ENCODE data around the gene EBPL. TPM values are rescaled to one million over a fixed set of nuclear protein-coding genes. Genes with fewer than 3 reads are reported as not detected.

The EBPL gene
- total RNA-seq, 3 donors from 2014 or later (not counting 1 experiment from before 2014, with no cell fraction given) = 7.1 to 11.3 (median 10.7) TPM

DNA sequence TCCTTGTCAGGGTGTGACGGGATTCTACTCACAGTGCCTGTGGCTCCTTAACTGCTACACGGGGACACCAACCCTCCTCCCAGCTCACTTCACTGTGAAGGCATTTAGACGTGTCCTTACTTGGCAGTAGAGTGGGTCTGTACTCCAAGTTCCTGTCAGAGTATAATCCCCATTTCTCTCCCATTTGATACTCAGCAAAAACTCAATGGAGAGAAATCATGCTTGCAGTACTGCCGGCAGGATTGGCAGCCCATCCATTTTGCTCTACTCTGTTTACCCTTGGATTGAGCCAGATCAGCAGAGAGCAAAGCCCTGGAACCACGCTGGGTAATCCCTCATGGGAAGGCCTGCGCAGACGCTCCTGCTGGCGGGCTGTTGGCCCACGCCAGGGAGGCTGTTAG, 34.0 kb downstream of the EBPL start:
- Mint-ChIP-seq H3K4me3 (no peak overlapping the region), H3K9me3 (no peaks in the 10 kb centered on the region), H3K27me3 (ENCODE audit: low read depth in 2 of 2) (no peaks in the 10 kb centered on the region), H3K27ac (no peak overlapping the region), H3K36me3 (no peaks in the 10 kb centered on the region), H3K4me1 (peaks cover 0 to 5% of the 10 kb centered on the region in 2 donors)
- Histone ChIP-seq H3K27ac (ENCODE audit: low read length) (no peak overlapping the region), H3K27me3 (ENCODE audit: control insufficient read depth, insufficient read depth, low read length) (no peaks in the 10 kb centered on the region), H3K9me3 (ENCODE audit: control insufficient read depth, insufficient read depth, low read length) (no peaks in the 10 kb centered on the region), H3K4me1 (ENCODE audit: control insufficient read depth, insufficient read depth, low read length) (peaks cover 4% of the 10 kb centered on the region), H3K36me3 (ENCODE audit: control insufficient read depth, insufficient read depth, low read length) (no peaks in the 10 kb centered on the region), H3K4me3 (ENCODE audit: low read length) (no peak overlapping the region)
- WGBS (ENCODE audit: insufficient coverage) = 97% methylated on average over 9 of the region's 9 CpGs
- intact Hi-C loops (cut with micrococcal nuclease) = loop anchor here (10.0 kb wide), 1 partner anchor 1258 kb away; no protein-coding TSS in a partner anchor
- TF ChIP-seq, protein P1, sequence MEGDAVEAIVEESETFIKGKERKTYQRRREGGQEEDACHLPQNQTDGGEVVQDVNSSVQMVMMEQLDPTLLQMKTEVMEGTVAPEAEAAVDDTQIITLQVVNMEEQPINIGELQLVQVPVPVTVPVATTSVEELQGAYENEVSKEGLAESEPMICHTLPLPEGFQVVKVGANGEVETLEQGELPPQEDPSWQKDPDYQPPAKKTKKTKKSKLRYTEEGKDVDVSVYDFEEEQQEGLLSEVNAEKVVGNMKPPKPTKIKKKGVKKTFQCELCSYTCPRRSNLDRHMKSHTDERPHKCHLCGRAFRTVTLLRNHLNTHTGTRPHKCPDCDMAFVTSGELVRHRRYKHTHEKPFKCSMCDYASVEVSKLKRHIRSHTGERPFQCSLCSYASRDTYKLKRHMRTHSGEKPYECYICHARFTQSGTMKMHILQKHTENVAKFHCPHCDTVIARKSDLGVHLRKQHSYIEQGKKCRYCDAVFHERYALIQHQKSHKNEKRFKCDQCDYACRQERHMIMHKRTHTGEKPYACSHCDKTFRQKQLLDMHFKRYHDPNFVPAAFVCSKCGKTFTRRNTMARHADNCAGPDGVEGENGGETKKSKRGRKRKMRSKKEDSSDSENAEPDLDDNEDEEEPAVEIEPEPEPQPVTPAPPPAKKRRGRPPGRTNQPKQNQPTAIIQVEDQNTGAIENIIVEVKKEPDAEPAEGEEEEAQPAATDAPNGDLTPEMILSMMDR (IDR thresholded peaks at IDR 0.05) = no peak
- no peak for ATAC-seq
- DNase-seq = no peak

DNA sequence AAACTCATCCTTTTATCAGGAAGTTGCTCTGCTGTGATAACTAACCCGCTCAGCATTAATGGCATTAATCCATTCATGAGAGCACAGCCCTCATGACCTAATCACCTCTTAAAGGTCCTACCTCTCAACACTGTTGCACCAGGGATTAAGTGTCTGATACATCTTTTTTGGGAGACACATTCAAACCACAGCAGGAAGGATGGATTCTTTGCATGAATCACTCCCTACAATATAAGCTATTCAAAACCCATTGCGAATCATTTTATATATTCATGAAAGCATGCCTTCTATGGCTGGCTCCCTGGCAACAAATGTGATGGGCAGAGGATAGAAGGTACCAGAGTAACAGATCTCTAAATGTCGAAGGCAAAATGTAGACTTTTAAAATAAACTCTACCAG, 35.4 kb downstream of the EBPL start:
- intact Hi-C loops (cut with micrococcal nuclease) = loop anchor here (10.0 kb wide), 1 partner anchor 1259 kb away; no protein-coding TSS in a partner anchor
- no peaks in the 10 kb centered on the region for H3K9me3 Mint-ChIP-seq
- TF ChIP-seq, protein P1 (IDR thresholded peaks at IDR 0.05) = no peak
- 95% methylated on average over 3 of the region's 3 CpGs for WGBS (ENCODE audit: insufficient coverage)
- Histone ChIP-seq H3K36me3 (ENCODE audit: control insufficient read depth, insufficient read depth, low read length) (no peaks in the 10 kb centered on the region), H3K27ac (ENCODE audit: low read length) (no peak overlapping the region), H3K27me3 (ENCODE audit: control insufficient read depth, insufficient read depth, low read length) (no peaks in the 10 kb centered on the region), H3K4me1 (ENCODE audit: control insufficient read depth, insufficient read depth, low read length) (peaks cover 4% of the 10 kb centered on the region), H3K9me3 (ENCODE audit: control insufficient read depth, insufficient read depth, low read length) (no peaks in the 10 kb centered on the region), H3K4me3 (ENCODE audit: low read length) (no peak overlapping the region)
- ATAC-seq = no peak
- H3K27ac Mint-ChIP-seq = no peak overlapping the region
- H3K4me1 Mint-ChIP-seq = peaks cover 0 to 5% of the 10 kb centered on the region in 2 donors
- no peak for DNase-seq
- H3K27me3 Mint-ChIP-seq (ENCODE audit: low read depth in 2 of 2) = no peaks in the 10 kb centered on the region
- H3K36me3 Mint-ChIP-seq = no peaks in the 10 kb centered on the region
- no peak overlapping the region for H3K4me3 Mint-ChIP-seq

DNA sequence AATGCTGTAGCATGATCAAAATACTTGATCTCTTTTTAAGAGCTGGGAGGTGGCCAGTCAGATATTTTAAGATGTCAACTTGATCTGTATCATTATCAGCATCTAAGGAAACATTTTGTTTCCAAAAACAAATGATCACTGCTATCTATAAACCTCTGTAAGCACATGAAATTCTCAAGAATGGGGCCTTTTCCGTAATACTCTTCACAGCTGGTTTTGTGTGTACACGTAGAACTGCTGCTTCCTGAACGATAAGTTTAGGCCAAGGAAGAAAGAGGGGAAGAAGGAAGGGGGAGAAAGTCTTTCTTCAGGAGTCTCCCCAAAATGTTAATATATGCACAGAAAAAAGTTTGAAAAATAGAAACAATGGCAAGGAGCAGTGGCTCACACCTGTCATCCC, 37.3 kb downstream of the EBPL start:
- Histone ChIP-seq H3K27ac (ENCODE audit: low read length) (no peak overlapping the region), H3K9me3 (ENCODE audit: control insufficient read depth, insufficient read depth, low read length) (no peaks in the 10 kb centered on the region), H3K36me3 (ENCODE audit: control insufficient read depth, insufficient read depth, low read length) (no peaks in the 10 kb centered on the region), H3K27me3 (ENCODE audit: control insufficient read depth, insufficient read depth, low read length) (no peaks in the 10 kb centered on the region), H3K4me1 (ENCODE audit: control insufficient read depth, insufficient read depth, low read length) (peaks cover 4% of the 10 kb centered on the region), H3K4me3 (ENCODE audit: low read length) (no peak overlapping the region)
- intact Hi-C loops (cut with micrococcal nuclease) = loop anchor here (10.0 kb wide), 1 partner anchor 1261 kb away; no protein-coding TSS in a partner anchor
- ATAC-seq (no peak), DNase-seq (no peak)
- H3K9me3 Mint-ChIP-seq = no peaks in the 10 kb centered on the region
- WGBS (ENCODE audit: insufficient coverage) = 70% methylated on average over 3 of the region's 3 CpGs
- no peaks in the 10 kb centered on the region for H3K27me3 Mint-ChIP-seq (ENCODE audit: low read depth in 2 of 2)
- no peak overlapping the region for H3K27ac Mint-ChIP-seq
- no peaks in the 10 kb centered on the region for H3K36me3 Mint-ChIP-seq
- no peak overlapping the region for H3K4me3 Mint-ChIP-seq
- TF ChIP-seq, protein P1 (IDR thresholded peaks at IDR 0.05) = no peak
- H3K4me1 Mint-ChIP-seq = peaks cover 0 to 5% of the 10 kb centered on the region in 2 donors

DNA sequence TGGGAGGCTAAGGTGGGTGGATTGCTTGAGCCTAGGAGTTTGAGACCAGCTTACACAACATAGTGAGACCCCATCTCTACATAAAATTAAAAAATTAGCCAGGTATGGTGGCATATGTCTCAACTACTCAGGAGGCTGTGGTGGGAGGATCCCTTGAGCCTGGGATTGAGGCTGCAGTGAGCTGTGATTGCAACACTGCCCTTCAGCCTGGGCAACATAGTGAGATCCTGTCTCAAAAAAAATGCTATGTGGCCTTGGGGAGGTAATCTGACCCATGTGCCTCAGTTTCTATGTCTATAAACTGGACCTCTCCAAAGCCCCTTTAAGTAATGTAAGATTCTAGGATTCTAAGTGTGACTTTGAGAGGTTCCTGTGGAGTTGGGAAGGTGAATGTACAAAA, 37.8 kb downstream of the EBPL start:
- H3K27me3 Mint-ChIP-seq (ENCODE audit: low read depth in 2 of 2) = no peaks in the 10 kb centered on the region
- Histone ChIP-seq H3K27me3 (ENCODE audit: control insufficient read depth, insufficient read depth, low read length) (no peaks in the 10 kb centered on the region), H3K4me1 (ENCODE audit: control insufficient read depth, insufficient read depth, low read length) (peaks cover 4% of the 10 kb centered on the region), H3K36me3 (ENCODE audit: control insufficient read depth, insufficient read depth, low read length) (no peaks in the 10 kb centered on the region), H3K9me3 (ENCODE audit: control insufficient read depth, insufficient read depth, low read length) (no peaks in the 10 kb centered on the region), H3K4me3 (ENCODE audit: low read length) (no peak overlapping the region), H3K27ac (ENCODE audit: low read length) (no peak overlapping the region)
- intact Hi-C loops (cut with micrococcal nuclease) = loop anchor here (10.0 kb wide), 1 partner anchor 1261 kb away; no protein-coding TSS in a partner anchor
- TF ChIP-seq, protein P1 (IDR thresholded peaks at IDR 0.05) = no peak
- no peak overlapping the region for H3K27ac Mint-ChIP-seq
- no peak for ATAC-seq
- H3K9me3 Mint-ChIP-seq = no peaks in the 10 kb centered on the region
- no peak for DNase-seq
- no peak overlapping the region for H3K4me3 Mint-ChIP-seq
- no peaks in the 10 kb centered on the region for H3K36me3 Mint-ChIP-seq
- peaks cover 0 to 5% of the 10 kb centered on the region in 2 donors for H3K4me1 Mint-ChIP-seq

Measured in natural killer cell (primary cell).